A673 (cell line): ENCODE results near the gene PLP2. TPM values are rescaled to one million over a fixed set of nuclear protein-coding genes. Genes with fewer than 3 reads are reported as not detected.
"Not testable (repeated sequence)": the region's sequence is repeated elsewhere in the genome, so short reads cannot be mapped to it uniquely, and the experiment has no call there.

ENCODE experiments used
- BruUV-seq: library from RNA; stranded (reverse); fragments of 400-500 nt; replicated peaks from 2 replicates; lab custom pipeline; 2021; lab: Mats Ljungman, UMichigan
- CTCF ChIA-PET: fragments of 300-600 bp; sonication (Branson Sonifier 250); formaldehyde crosslinking; loops from one replicate; lab custom pipeline; 2022; ENCODE audit warnings: antibody characterized with exemption; lab: Charles Lee
- POLR2A ChIA-PET: fragments of 300-600 bp; sonication (Branson Sonifier 250); formaldehyde crosslinking; loops from one replicate; lab custom pipeline; 2022; ENCODE audit warnings: antibody characterized with exemption; ENCODE audit not compliant: low non-redundant PET; lab: Charles Lee
- DNase-seq: peaks from one replicate; pipeline ENCODE4 v3.0.0-alpha.2; 2015; ENCODE audit warnings: low spot score
- H3K27ac ChIP-seq: fragments of 200-600 bp; sonication (generic); 2 replicates; pipeline ENCODE4 v1.5.1; 2016; ENCODE audit warnings: mixed run types, low read depth, mild to moderate bottlenecking, mixed read lengths, antibody characterized with exemption, low read length; ENCODE audit not compliant: poor library complexity, severe bottlenecking
- H3K27me3 ChIP-seq: fragments of 200-600 bp; sonication (generic); replicated peaks from 2 replicates; pipeline ENCODE4 v1.6.1; 2017; ENCODE audit warnings: mixed run types, low read depth, mild to moderate bottlenecking, mixed read lengths, antibody characterized with exemption, low read length; ENCODE audit not compliant: insufficient read depth, poor library complexity
- H3K36me3 ChIP-seq: fragments of 200-600 bp; sonication (generic); 2 replicates; pipeline ENCODE4 v1.6.1; 2016; ENCODE audit warnings: mixed run types, mild to moderate bottlenecking, mixed read lengths, antibody characterized with exemption, low read length; ENCODE audit not compliant: insufficient read depth, poor library complexity, severe bottlenecking
- H3K4me1 ChIP-seq: fragments of 200-600 bp; sonication (generic); 2 replicates; pipeline ENCODE4 v1.6.1; 2017; ENCODE audit warnings: mixed run types, mild to moderate bottlenecking, mixed read lengths, antibody characterized with exemption, low read length; ENCODE audit not compliant: insufficient read depth, poor library complexity, severe bottlenecking
- H3K4me3 ChIP-seq: fragments of 200-600 bp; sonication (generic); 2 replicates; pipeline ENCODE4 v1.5.1; 2016; ENCODE audit warnings: low read depth, mixed run types, mild to moderate bottlenecking, mixed read lengths, low read length; ENCODE audit not compliant: poor library complexity, severe bottlenecking
- H3K9me3 ChIP-seq: fragments of 200-600 bp; sonication (generic); 2 replicates; pipeline ENCODE4 v1.6.1; 2016; ENCODE audit warnings: mixed run types, low read depth, mild to moderate bottlenecking, mixed read lengths, antibody characterized with exemption, low read length; ENCODE audit not compliant: poor library complexity, severe bottlenecking
- EZH2 ChIP-seq: fragments of 200-600 bp; sonication (generic); IDR thresholded peaks from 2 replicates; pipeline ENCODE4 v1.6.1; 2017; ENCODE audit warnings: borderline replicate concordance, low read depth, mild to moderate bottlenecking, mixed read lengths, antibody characterized with exemption, low read length; ENCODE audit not compliant: poor library complexity, severe bottlenecking
- intact Hi-C: fragments of 100-400 bp; cut with micrococcal nuclease; formaldehyde crosslinking; loops from one replicate; pipeline ENCODE4 v1.10.0; 2022; ENCODE audit not compliant: unreplicated experiment
- total RNA-seq: library from RNA; stranded (reverse); gene quantifications from 2 replicates; pipeline ENCODE4 v1.2.3, GENCODE V29; 2021
- TF ChIP-seq, protein P1 (sequence below): fragments of 300-800, 200-600 bp; sonication (generic); conservative IDR thresholded peaks from 2 replicates; pipeline ENCODE4 v1.5.1; 2017; ENCODE audit warnings: low read depth, mild to moderate bottlenecking, antibody characterized with exemption, low read length, moderate library complexity, mixed read lengths

PLP2 gene
- total RNA-seq, 1 experiment from 2014 or later, result 87.5 TPM

DNA sequence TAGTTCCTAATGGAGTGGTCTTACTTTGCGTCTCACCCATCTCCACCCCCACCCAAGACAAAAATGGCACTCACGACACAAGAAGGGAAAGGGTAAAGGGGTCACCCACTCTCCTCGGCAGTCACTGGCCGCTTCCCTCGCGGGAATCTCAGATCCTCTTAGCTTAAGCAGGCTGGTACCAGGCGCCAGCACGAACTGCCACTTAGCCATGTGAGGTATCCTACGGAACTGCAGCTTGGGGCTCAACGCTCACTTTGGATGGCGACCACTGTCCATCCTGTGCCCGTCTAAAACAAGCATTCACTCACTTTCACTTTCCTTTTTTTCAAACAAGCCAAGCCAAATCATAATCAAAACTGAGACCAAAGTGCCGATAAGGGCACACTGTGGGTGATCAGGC lies 23.8 kb upstream of the PLP2 start:
- ChIA-PET POLR2A (no interaction called here), CTCF (no interaction called here)
- Histone ChIP-seq H3K4me3 (no peak overlapping the region), H3K36me3 (no peaks in the 10 kb centered on the region), H3K27me3 (no peaks in the 10 kb centered on the region), H3K9me3 (no peaks in the 10 kb centered on the region), H3K27ac (no peak overlapping the region), H3K4me1 (no peaks in the 10 kb centered on the region)
- intact Hi-C loops, result no loop called here
- BruUV-seq, result no TSS peak
- TF ChIP-seq, protein P1, sequence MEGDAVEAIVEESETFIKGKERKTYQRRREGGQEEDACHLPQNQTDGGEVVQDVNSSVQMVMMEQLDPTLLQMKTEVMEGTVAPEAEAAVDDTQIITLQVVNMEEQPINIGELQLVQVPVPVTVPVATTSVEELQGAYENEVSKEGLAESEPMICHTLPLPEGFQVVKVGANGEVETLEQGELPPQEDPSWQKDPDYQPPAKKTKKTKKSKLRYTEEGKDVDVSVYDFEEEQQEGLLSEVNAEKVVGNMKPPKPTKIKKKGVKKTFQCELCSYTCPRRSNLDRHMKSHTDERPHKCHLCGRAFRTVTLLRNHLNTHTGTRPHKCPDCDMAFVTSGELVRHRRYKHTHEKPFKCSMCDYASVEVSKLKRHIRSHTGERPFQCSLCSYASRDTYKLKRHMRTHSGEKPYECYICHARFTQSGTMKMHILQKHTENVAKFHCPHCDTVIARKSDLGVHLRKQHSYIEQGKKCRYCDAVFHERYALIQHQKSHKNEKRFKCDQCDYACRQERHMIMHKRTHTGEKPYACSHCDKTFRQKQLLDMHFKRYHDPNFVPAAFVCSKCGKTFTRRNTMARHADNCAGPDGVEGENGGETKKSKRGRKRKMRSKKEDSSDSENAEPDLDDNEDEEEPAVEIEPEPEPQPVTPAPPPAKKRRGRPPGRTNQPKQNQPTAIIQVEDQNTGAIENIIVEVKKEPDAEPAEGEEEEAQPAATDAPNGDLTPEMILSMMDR, result no peak
- no peak for TF ChIP-seq EZH2
- DNase-seq, result no peak

DNA sequence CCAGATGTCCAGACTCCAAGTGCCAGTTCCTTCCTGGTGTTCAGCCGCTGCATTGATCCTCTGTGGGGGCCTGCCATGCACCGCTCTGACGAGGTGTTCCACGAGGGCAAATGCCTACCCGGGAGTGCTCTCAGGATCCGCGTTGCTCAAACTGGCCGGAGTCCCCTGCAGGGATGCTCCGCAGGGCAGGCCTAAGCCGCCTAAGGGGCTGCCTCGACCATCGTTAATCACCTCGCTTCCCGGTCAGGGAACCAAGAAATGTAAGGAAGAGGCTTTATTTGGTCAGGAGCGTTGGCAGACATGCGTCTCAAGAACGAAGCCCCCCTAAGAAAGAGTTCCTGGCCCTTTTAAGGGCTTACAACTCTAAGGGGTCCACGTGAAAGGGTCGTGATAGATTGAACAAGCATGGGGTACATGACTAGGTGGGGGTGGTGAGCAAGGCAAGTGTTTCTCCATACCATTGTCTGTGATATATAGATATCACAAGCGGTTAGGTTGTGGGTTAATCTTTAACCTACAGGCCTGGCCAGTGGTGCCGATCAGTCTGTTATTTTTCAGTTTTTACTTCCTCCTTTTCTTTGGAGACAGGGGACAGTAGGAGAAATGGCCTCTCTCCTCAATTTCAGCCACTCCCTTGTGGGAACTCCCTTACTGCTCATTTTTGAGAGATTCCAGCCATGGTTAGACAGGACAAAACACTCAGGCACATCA lies 23.2 kb upstream of the PLP2 start:
- intact Hi-C loops, DNase-seq, H3K36me3 ChIP-seq, H3K27ac ChIP-seq, H3K4me1 ChIP-seq, BruUV-seq, H3K4me3 ChIP-seq, H3K9me3 ChIP-seq, CTCF ChIA-PET, POLR2A ChIA-PET, H3K27me3 ChIP-seq: not testable (repeated sequence)

DNA sequence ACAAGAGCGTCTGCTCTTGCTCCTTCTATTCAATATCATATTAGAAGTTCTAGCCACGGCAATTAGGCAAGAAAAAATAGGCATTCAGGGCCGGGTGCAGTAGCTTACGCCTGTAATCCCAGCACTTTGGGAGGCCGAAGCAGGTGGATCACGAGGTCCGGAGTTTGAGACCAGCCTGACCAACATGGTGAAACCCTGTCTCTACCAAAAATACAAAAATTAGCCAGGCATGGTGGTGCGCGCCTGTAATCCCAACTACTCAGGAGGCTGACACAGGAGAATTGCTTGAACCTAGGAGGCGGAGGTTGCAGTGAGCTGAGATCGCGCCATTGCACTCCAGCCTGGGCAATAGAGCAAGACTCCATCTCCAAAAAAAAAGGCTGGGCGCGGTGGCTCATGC lies 22.4 kb upstream of the PLP2 start:
- POLR2A ChIA-PET, result interaction anchor here (0.5 kb wide), 1 partner anchor 536 kb away, joined by 3 read pairs; no protein-coding TSS in a partner anchor
- CTCF ChIA-PET, BruUV-seq: not testable (repeated sequence)

DNA sequence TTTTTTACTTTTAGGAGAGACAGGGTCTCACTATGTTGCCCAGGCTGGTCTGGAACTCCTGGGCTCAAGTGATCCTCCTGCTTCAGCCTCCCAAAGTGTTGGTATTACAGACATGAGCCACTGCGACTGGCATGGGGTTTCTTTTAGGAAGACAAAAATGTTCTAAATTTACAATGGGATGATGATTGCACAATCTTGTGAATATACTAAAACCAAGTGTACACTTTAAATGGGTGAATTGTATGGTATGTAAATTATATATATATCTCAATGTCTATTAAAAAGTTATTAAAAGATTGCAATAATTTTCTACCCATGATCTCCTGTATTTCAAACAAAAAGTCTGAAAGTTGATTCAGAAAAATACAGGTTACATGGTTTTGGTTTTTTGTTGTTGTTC lies 18.2 kb upstream of the PLP2 start:
- Histone ChIP-seq H3K4me1 (no peaks in the 10 kb centered on the region), H3K27me3 (no peaks in the 10 kb centered on the region), H3K4me3 (no peak overlapping the region), H3K27ac (no peak overlapping the region), H3K36me3 (no peaks in the 10 kb centered on the region), H3K9me3 (no peaks in the 10 kb centered on the region)
- ChIA-PET POLR2A (no interaction called here), CTCF (no interaction called here)
- TF ChIP-seq EZH2, result no peak
- TF ChIP-seq, protein P1, result no peak
- intact Hi-C loops, result no loop called here
- DNase-seq, result no peak
- BruUV-seq, result no TSS peak

More for the DNA sequence above, 22.4 kb upstream of the PLP2 start:
- H3K27me3 ChIP-seq, H3K27ac ChIP-seq, DNase-seq, H3K4me1 ChIP-seq, H3K36me3 ChIP-seq, intact Hi-C loops, H3K4me3 ChIP-seq, H3K9me3 ChIP-seq: not testable (repeated sequence)
